ENCODE data around the gene DESI2. TPM values are rescaled to one million over a fixed set of nuclear protein-coding genes. Genes with fewer than 3 reads are reported as not detected.
"Not testable (repeated sequence)": the region's sequence is repeated elsewhere in the genome, so short reads cannot be mapped to it uniquely, and the experiment has no call there.

Gene DESI2
- total RNA-seq, 4 donors from 2014 or later = 24.0 to 31.6 (median 30.2) TPM

GRCh38 chr1:244654108-244655038, 1.4 kb downstream of the DESI2 start:
- H3K27me3 ChIP-seq = no peaks in the 10 kb centered on the region
- H3K4me3 ChIP-seq = peak overlapping the region; percentile 97
- no peak for DNase-seq (ENCODE audit: low spot score in 2 of 2)
- TF ChIP-seq POLR2A (IDR thresholded peaks at IDR 0.05) = no peak
- no peak for TF ChIP-seq EP300 (IDR thresholded peaks at IDR 0.05)
- TF ChIP-seq POLR2AphosphoS5 (IDR thresholded peaks at IDR 0.05) = no peak
- no peak for TF ChIP-seq CTCF (IDR thresholded peaks at IDR 0.05)
- H3K9me3 ChIP-seq = no peaks in the 10 kb centered on the region
- peaks cover 31% of the 10 kb centered on the region for H3K4me1 ChIP-seq
- H3K27ac ChIP-seq = no peak overlapping the region
- no peaks in the 10 kb centered on the region for H3K36me3 ChIP-seq
- 13% methylated on average over 8 of the region's 8 CpGs for WGBS

- H3K4me3 ChIP-seq = no peak overlapping the region
- no peak overlapping the region for H3K27ac ChIP-seq
- TF ChIP-seq CTCF (IDR thresholded peaks at IDR 0.05) (no peak), POLR2AphosphoS5 (IDR thresholded peaks at IDR 0.05) (no peak), EP300 (IDR thresholded peaks at IDR 0.05) (no peak), POLR2A (IDR thresholded peaks at IDR 0.05) (no peak)
- no peaks in the 10 kb centered on the region for H3K36me3 ChIP-seq
- H3K27me3 ChIP-seq = no peaks in the 10 kb centered on the region
- no peak for DNase-seq (ENCODE audit: low spot score in 2 of 2)
- H3K4me1 ChIP-seq = peaks cover 31% of the 10 kb centered on the region
- 92% methylated on average over 1 of the region's 1 CpG for WGBS
- H3K9me3 ChIP-seq = no peaks in the 10 kb centered on the region
Measured at GRCh38 chr1:244655186-244655585, 2.3 kb downstream of the DESI2 start.

- TF ChIP-seq CTCF (IDR thresholded peaks at IDR 0.05) (no peak), POLR2AphosphoS5 (IDR thresholded peaks at IDR 0.05) (no peak), EP300 (IDR thresholded peaks at IDR 0.05) (no peak), POLR2A (IDR thresholded peaks at IDR 0.05) (no peak)
- no peak for DNase-seq (ENCODE audit: low spot score in 2 of 2)
- Histone ChIP-seq H3K36me3 (no peaks in the 10 kb centered on the region), H3K4me1 (peaks cover 25% of the 10 kb centered on the region), H3K27ac (no peak overlapping the region), H3K27me3 (no peaks in the 10 kb centered on the region), H3K9me3 (no peaks in the 10 kb centered on the region), H3K4me3 (no peak overlapping the region)
- WGBS = 90% methylated on average over 3 of the region's 3 CpGs
Measured at GRCh38 chr1:244657421-244657820, 4.5 kb downstream of the DESI2 start.

- no peaks in the 10 kb centered on the region for H3K27me3 ChIP-seq
- H3K4me1 ChIP-seq = peaks cover 18% of the 10 kb centered on the region
- no peak for DNase-seq (ENCODE audit: low spot score in 2 of 2)
- 78% methylated on average over 3 of the region's 3 CpGs for WGBS
- TF ChIP-seq POLR2AphosphoS5 (IDR thresholded peaks at IDR 0.05) (no peak), POLR2A (IDR thresholded peaks at IDR 0.05) (no peak), EP300 (IDR thresholded peaks at IDR 0.05) (no peak), CTCF (IDR thresholded peaks at IDR 0.05) (no peak)
- H3K36me3 ChIP-seq = no peaks in the 10 kb centered on the region
- no peak overlapping the region for H3K27ac ChIP-seq
- no peak overlapping the region for H3K4me3 ChIP-seq
- no peaks in the 10 kb centered on the region for H3K9me3 ChIP-seq
Measured at GRCh38 chr1:244659694-244660093, 6.8 kb downstream of the DESI2 start.

- Histone ChIP-seq H3K36me3 (no peaks in the 10 kb centered on the region), H3K27me3 (no peaks in the 10 kb centered on the region), H3K4me1 (peaks cover 13% of the 10 kb centered on the region), H3K4me3 (no peak overlapping the region), H3K27ac (no peak overlapping the region), H3K9me3 (no peaks in the 10 kb centered on the region)
- TF ChIP-seq POLR2A (IDR thresholded peaks at IDR 0.05) = no peak
- TF ChIP-seq POLR2AphosphoS5 (IDR thresholded peaks at IDR 0.05) = no peak
- no peak for DNase-seq (ENCODE audit: low spot score in 2 of 2)
- WGBS = 81% methylated on average over 3 of the region's 3 CpGs
Measured at GRCh38 chr1:244660595-244660994, 7.7 kb downstream of the DESI2 start.

GRCh38 chr1:244661569-244662312, 8.8 kb downstream of the DESI2 start:
- not testable (repeated sequence) for DNase-seq (ENCODE audit: low spot score in 2 of 2); H3K4me1 ChIP-seq; H3K9me3 ChIP-seq; H3K27me3 ChIP-seq; H3K36me3 ChIP-seq; H3K27ac ChIP-seq; H3K4me3 ChIP-seq
- 98% methylated on average over 2 of the region's 4 CpGs for WGBS

Data from suprapubic skin (tissue), 4 donors.